Kidney (tissue), 14 donors: ENCODE results near the gene IFNA4. TPM values are rescaled to one million over a fixed set of nuclear protein-coding genes. Genes with fewer than 3 reads are reported as not detected.

Source experiments
- DNase-seq, 5 donors: peaks; one replicate each; pipeline ENCODE4 v3.0.0-alpha.2; 2013 to 2020
- FAIRE-seq: peaks from 2 replicates; lab custom pipeline; 2012; peaks lifted over from hg19 to GRCh38; lab: Jason Lieb, UNC
- H3K27ac ChIP-seq, 2 donors: one replicate each; pipeline ENCODE4 v1.7.0; 2013; ENCODE audit warnings: low read depth in 2 of 2, low read length in 2 of 2, inconsistent platforms in 1 of 2
- H3K27me3 ChIP-seq: one replicate; pipeline ENCODE4 v1.7.1; 2013; ENCODE audit warnings: low read length, inconsistent platforms; ENCODE audit not compliant: control insufficient read depth, insufficient read depth
- H3K36me3 ChIP-seq, 3 donors: one replicate each; pipeline versions ENCODE4 v1.7.0 to v1.7.1; 2013; ENCODE audit warnings: low read length in 3 of 3, control low read depth in 1 of 3, inconsistent platforms in 1 of 3; ENCODE audit not compliant: insufficient read depth in 3 of 3, control insufficient read depth in 2 of 3
- H3K4me1 ChIP-seq, 3 donors: one replicate each; pipeline versions ENCODE4 v1.7.0 to v1.7.1; 2013; ENCODE audit warnings: low read length in 3 of 3, inconsistent platforms in 1 of 3, low read depth in 1 of 3; ENCODE audit not compliant: control insufficient read depth in 2 of 3, insufficient read depth in 2 of 3
- H3K4me3 ChIP-seq, 3 donors: one replicate each; pipeline versions ENCODE4 v1.7.0 to v1.8.1; 2013; ENCODE audit warnings: low read length in 3 of 3, control low read depth in 1 of 3, inconsistent platforms in 1 of 3
- H3K9ac ChIP-seq, 3 donors: one replicate each; pipeline versions ENCODE4 v1.7.0 to v1.7.1; 2013; ENCODE audit warnings: low read length in 3 of 3, control low read depth in 1 of 3, inconsistent platforms in 1 of 3
- H3K9me3 ChIP-seq, 3 donors: one replicate each; pipeline versions ENCODE4 v1.7.0 to v1.7.1; 2013; ENCODE audit warnings: low read length in 3 of 3, control low read depth in 1 of 3, inconsistent platforms in 1 of 3; ENCODE audit not compliant: control insufficient read depth in 2 of 3, insufficient read depth in 1 of 3
- CTCF ChIP-seq: IDR thresholded peaks from 3 replicates; pipeline ENCODE4 v1.5.1; 2012; ENCODE audit warnings: mild to moderate bottlenecking, moderate library complexity, borderline replicate concordance; ENCODE audit not compliant: insufficient read depth; ENCODE audit errors: extremely low read depth
- intact Hi-C: fragments of 100-400 bp; cut with DNase I; formaldehyde crosslinking; loops from one replicate; pipeline ENCODE4 v1.11.1; 2022
- polyA plus RNA-seq: library from polyadenylated mRNA; stranded (reverse); fragments of 350-450 nt; fragmentation: Illumina TruSeq; extraction: RNeasy Lipid Tissue Mini Kit (QIAGEN cat#74804); gene quantifications from one replicate; pipeline ENCODE4 v1.2.3, GENCODE V29; 2014; ENCODE audit warnings: low read depth, low replicate concordance; ENCODE audit not compliant: insufficient read depth
- total RNA-seq: library from RNA; stranded (reverse); fragmentation: NEBNext Ultra II Directional; extraction: Animal tissue kit (Norgen Biotek cat#: 25700); gene quantifications from one replicate; pipeline ENCODE4 v1.2.1, GENCODE V29; 2021
- donor health status: control.
- donor health status: control.
- donor health status: control.
- donor health status: control.
- donor health status: control.
- donor health status: DM: yes; HTN: yes; CAD: no.
- donor health status: Normal renal cell carcinoma (clear cell type).

Gene IFNA4
- total and polyA plus RNA-seq, 2 donors from 2014 or later, result not detected

- Histone ChIP-seq H3K27ac (no peak overlapping the region), H3K27me3 (no peaks in the 10 kb centered on the region), H3K9me3 (no peaks in the 10 kb centered on the region), H3K4me3 (no peak overlapping the region), H3K4me1 (no peaks in the 10 kb centered on the region), H3K9ac (no peak overlapping the region), H3K36me3 (no peaks in the 10 kb centered on the region)
- intact Hi-C loops, result no loop called here
- no peak for TF ChIP-seq CTCF
- FAIRE-seq (no peak), DNase-seq (no peak)
Measured at GRCh38 chr9:21153336-21154017, 33.9 kb downstream of the IFNA4 start.

- no peak for TF ChIP-seq CTCF
- FAIRE-seq (no peak), DNase-seq (no peak)
- H3K9me3 ChIP-seq, result no peaks in the 10 kb centered on the region
- no peaks in the 10 kb centered on the region for H3K27me3 ChIP-seq
- intact Hi-C loops, result no loop called here
- no peak overlapping the region for H3K27ac ChIP-seq
- no peak overlapping the region for H3K9ac ChIP-seq
- no peaks in the 10 kb centered on the region for H3K4me1 ChIP-seq
- no peaks in the 10 kb centered on the region for H3K36me3 ChIP-seq
- no peak overlapping the region for H3K4me3 ChIP-seq
Measured at GRCh38 chr9:21144603-21145002, 42.8 kb downstream of the IFNA4 start.

GRCh38 chr9:21141427-21141882 lies 45.9 kb downstream of the IFNA4 start, which contains the start of gene IFNW1:
Gene IFNW1, minus strand, starts transcription at chr9:21141832. Its CDS starts 262 bp downstream, at chr9:21141570.
- no peak for TF ChIP-seq CTCF
- DNase-seq (no peak), FAIRE-seq (no peak)
- Histone ChIP-seq H3K9me3 (no peaks in the 10 kb centered on the region), H3K27me3 (no peaks in the 10 kb centered on the region), H3K27ac (no peak within 1 kb of the TSS), H3K4me1 (no peaks in the 10 kb centered on the region), H3K4me3 (no peak within 1 kb of the TSS), H3K36me3 (no peaks in the 10 kb centered on the region), H3K9ac (no peak within 1 kb of the TSS)
- intact Hi-C loops, result no loop called here
